LHCN-M2 (cell line): Measurements from ENCODE around the gene ATP6V0A4. TPM values are rescaled to one million over a fixed set of nuclear protein-coding genes. Genes with fewer than 3 reads are reported as not detected.
A peak's percentile ranks its signal among the peaks of the same experiment; 100 is the strongest.
"Not testable (repeated sequence)": the region's sequence is repeated elsewhere in the genome, so short reads cannot be mapped to it uniquely, and the experiment has no call there.

Experiments
- DNase-seq: peaks from one replicate; pipeline ENCODE4 v3.0.0-alpha.2; 2012; ENCODE audit warnings: low read depth
- polyA plus RNA-seq: library from polyadenylated mRNA; unstranded; fragments of >200 nt; gene quantifications from one replicate; pipeline ENCODE4 v1.2.1, GENCODE V29; 2012; ENCODE audit warnings: missing spikeins
- total RNA-seq: library from RNA; depleted of rRNA; stranded (reverse); fragments of >200 nt; gene quantifications from 2 replicates; pipeline ENCODE4 v1.2.3, GENCODE V29; 2014; rRNA removed

ATP6V0A4 gene
- total RNA-seq, result 0.06 and 0.19 TPM in 2 replicates
- polyA plus RNA-seq, result 0.41 TPM

GRCh38 chr7:138797715-138798320, at the start of gene ATP6V0A4, which contains the start of gene TMEM213:
Gene ATP6V0A4, minus strand, starts transcription at chr7:138798196. Its CDS starts 26,949 bp downstream, at chr7:138771247.
Gene TMEM213, plus strand, starts transcription at chr7:138797994. Its CDS starts 111 bp downstream, at chr7:138798105.
- DNase-seq, result no peak

GRCh38 chr7:138845711-138846110, 47.7 kb upstream of the ATP6V0A4 start:
- no peak for DNase-seq

DNA sequence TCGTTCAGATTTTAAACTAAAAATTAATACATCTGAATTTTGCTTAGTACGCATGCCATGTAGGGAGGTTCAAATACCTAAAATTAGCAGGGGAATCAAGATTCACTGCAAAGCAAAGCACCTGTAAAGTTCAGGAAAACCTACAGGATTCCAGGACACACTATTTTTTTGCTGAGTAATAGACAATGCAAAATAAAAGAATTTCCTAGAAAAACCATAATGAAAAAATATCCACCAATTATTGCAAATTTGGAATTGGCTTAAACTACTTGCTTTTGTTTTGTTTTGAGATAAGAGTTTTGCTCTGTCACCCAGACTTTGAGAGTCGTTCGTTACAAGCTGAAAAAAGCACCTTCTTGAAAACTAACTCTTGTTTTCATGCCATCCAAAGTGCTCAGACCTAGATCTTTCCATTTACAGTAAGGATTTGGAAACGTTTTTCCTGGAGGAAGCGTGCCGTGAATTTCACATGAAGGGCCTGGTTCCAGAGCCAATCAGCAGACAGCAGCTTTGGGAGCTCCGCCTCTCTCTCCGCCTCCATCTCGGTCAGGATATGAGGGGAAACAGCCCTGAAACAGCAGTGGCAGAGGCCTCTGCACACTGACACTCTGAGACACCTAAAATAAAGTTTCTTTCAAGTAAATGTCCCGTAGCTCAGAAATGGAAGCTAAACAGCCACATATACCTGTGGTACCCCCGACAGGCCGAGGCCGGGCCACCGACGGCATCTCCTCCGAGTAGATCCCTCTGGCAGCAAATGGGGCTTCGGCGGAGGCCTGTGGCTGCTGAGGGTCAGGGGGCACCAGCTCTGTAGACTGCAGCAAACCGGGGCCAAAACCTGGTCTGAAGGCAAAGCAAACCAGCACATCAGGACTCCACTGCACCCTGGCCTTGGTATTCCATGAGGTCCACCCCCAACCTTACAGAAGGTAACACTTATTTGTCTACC, 45.9 kb upstream of the ATP6V0A4 start:
- DNase-seq, result no peak

DNA sequence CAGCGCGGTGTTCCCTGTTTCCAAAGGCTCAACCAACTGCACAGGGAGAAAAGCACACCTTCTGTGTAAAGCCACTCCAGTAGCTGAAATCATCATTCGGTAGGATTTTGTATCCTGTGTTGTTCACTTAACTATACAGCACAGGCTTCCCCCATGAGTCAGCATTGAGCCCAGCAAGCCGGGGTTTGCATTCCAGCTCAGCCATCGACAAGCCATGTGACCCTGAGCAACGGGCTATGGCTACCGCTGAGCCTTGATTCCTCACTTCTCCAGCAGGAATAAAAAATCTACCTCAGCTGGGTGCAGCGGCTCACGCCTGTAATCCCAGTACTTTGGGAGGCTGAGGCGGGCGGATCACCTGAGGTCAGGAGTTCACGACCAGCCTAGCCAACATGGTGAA, 44.1 kb upstream of the ATP6V0A4 start:
- peak; percentile 31 for DNase-seq

GRCh38 chr7:138838166-138838565, 40.2 kb upstream of the ATP6V0A4 start:
- no peak for DNase-seq

DNA sequence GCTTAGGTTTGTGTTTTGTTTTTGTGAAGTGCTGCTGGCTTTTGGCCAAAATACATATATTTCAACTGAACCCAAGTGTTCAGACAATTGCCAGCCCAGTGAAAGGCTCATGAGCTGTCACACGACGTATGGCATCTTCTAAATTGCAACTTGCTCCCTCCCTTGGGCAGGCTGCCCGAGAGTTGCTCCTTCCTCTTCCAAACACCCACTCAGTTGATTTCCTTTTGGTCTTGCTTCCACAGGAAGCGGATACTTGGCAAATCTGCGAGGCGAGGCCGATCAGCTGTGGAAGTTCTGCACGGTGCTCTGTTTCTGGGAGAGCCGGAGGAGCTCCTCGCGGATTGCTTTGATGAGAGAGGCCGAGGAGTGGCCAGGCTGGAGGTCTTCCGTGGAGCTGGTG, 39.6 kb upstream of the ATP6V0A4 start:
- no peak for DNase-seq

- no peak for DNase-seq
Measured at GRCh38 chr7:138835087-138835486, 37.1 kb upstream of the ATP6V0A4 start.

DNA sequence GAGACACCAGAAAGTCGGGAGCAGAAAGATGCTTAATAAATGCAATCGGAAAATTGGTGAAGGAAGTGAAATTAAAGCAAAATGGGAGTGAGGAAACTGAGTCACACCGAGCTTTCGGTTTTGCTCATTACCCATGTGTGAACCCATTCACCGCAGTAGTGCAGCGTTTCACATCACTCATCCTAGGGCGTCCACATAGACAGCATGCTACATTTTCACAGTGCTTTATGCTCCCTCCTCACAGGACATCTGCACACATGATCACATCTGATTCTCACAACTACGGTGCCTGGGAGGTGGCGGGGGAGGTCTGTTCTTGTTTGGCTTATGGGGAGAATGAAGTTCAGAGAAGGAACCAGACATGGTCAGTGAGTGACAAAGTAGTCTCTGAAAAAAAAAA, 36.6 kb upstream of the ATP6V0A4 start:
- DNase-seq, result no peak

DNA sequence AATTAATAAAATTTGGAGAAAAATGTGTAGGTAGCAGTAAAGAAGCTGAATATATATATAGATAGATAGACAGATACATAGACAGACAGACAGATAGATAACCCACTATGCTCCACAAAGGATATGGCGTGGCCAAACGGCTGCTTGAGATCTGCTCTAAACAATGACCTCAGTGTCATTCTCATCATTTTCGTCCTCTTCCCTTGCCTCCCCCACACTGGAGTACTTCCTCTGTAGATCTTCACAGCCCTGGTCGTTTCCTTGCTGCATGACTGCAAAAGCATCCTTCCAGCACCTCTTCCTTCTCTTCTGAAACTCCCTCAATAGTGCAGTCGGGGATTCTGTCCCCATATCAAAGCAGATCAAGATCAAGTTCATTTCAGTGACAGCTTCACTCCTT, 35.6 kb upstream of the ATP6V0A4 start:
- no peak for DNase-seq

GRCh38 chr7:138832966-138833365, 35.0 kb upstream of the ATP6V0A4 start:
- DNase-seq, result no peak

GRCh38 chr7:138829335-138829734, 31.3 kb upstream of the ATP6V0A4 start:
- DNase-seq, result no peak

GRCh38 chr7:138828302-138828701, 30.3 kb upstream of the ATP6V0A4 start:
- no peak for DNase-seq

GRCh38 chr7:138825049-138825721, 27.2 kb upstream of the ATP6V0A4 start:
- DNase-seq, result peak; percentile 10

DNA sequence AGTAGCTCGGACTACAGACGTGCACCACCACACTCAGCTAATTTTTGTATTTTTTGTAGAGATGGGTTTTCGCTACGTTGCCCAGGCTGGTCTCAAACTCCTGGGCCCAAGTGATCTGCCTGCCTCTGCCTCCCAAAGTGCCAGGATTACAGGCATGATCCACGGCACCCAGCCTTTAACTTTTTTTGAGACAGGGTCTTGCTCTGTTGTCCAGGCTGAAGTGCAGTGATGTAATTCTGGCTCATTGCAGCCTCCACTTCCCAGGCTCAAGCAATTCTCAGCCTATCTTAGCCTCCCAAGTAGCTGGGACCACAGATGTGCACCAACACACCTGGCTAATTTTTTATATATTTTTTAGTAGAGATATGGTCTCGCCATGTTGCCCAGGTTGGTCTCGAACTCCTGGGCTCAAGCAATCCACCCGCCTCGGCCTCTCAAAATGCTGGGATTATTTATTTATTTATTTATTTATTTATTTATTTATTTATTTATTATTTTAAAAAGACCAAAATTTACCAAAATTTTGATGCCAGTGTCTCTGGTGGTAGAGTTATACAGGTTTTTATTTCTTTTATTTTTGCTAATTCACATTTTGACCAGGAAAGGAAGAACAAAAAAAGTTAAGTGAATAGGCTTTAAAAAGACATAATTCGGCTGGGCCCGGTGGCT, 25.0 kb upstream of the ATP6V0A4 start:
- DNase-seq, result no peak

GRCh38 chr7:138821912-138822311, 23.9 kb upstream of the ATP6V0A4 start:
- DNase-seq, result no peak

GRCh38 chr7:138819625-138820024, 21.6 kb upstream of the ATP6V0A4 start:
- DNase-seq, result no peak

- no peak for DNase-seq
Measured at GRCh38 chr7:138816650-138817049, 18.7 kb upstream of the ATP6V0A4 start.

DNA sequence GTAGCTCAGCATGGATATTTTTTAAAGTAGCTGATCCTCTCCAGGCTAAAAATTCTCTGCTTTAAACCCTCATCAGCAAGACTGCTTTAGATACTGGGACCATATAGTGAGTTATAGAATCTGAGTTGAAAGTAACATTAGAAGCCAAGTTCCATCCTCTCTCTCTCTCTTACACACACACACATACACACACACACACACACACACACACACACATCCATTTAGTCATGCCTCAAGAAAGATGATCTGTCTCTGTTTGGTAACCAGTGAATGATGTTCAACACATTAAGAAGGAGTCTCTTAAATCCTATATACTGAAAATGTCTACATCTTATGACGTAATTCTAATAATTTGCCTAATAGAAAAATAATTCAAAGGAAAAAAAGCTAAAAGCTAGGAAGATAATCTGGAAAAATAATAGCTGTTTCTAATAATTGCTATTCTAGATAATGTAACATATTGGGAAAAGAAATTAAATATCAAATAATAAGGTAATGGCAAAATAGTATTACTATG, 16.9 kb upstream of the ATP6V0A4 start:
- DNase-seq, result peak; percentile 13

DNA sequence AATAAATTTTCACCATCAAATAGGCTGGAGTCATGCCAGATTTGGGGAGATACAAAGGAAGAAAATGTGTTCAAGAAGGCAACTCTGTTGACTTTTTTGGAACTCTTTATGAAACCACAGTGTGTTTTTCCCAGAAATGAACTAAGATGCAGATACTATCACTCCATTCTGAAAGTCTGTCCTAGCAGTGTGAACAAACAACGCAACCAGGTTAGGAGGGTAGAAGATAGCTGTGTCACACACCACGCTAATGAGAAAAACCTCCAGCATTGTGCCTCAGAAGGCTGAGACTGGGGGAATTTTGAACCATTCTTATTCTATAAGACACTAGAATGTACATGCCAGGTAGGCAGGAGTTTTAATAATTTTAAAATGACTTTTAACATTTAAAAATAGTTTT, 15.9 kb upstream of the ATP6V0A4 start:
- no peak for DNase-seq

DNA sequence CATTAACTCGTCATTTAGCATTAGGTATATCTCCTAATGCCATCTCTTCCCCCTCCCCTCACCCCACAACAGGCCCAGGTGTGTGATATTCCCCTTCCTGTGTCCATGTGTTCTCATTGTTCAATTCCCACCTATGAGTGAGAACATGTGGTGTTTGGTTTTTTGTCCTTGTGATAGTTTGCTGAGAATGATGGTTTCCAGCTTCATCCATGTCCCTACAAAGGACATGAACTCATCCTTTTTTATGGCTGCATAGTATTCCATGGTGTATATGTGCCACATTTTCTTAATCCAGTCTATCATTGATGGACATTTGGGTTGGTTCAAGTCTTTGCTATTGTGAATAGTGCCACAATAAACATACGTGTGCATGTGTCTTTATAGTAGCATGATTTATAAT, 13.3 kb upstream of the ATP6V0A4 start:
- DNase-seq, result not testable (repeated sequence)

- no peak for DNase-seq
Measured at GRCh38 chr7:138809346-138809745, 11.3 kb upstream of the ATP6V0A4 start.
